ENCODE data around the gene ANKRD13D.

DNA sequence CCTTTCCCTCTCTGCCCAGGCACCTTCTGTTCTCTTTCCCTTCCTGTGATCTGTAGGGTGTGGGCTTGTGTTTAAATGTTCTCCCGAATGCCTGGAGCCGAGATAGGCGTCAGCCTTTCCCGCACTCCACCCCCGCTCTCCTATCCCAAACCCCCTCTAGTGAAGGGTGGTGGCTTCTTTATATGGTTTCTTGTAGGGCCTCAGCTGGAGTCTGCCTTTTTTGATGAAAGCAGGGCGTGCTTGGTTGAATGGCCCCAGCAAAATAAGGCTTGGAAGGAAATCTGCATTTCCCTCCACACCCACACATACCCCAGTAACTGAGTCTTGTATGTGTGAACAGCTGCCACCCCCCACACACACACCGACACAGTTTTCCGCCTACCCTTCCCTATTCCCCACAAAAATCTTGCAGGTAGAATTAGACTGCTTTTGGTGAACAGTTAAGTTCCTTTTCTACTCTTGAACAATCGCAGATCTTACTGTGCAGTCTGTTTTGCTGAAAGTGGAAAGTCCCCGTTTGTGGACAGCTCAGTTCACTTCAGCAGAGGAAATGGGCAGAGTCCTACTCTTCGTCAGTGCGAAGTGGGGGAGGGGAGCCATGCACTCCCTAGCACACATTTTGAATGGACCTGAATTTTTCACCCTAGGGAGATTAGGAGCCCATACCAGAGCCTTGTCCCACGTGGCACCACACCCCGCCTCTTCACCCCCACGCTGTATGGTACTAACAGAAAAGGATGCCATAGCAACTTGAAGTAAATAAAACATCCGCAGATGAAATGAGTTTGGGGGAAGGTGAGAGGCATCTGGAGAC is 48.3 kb upstream of the ANKRD13D start:
- no peak for TF ChIP-seq POLR2A (IDR thresholded peaks at IDR 0.05)
- TF ChIP-seq, protein P1, sequence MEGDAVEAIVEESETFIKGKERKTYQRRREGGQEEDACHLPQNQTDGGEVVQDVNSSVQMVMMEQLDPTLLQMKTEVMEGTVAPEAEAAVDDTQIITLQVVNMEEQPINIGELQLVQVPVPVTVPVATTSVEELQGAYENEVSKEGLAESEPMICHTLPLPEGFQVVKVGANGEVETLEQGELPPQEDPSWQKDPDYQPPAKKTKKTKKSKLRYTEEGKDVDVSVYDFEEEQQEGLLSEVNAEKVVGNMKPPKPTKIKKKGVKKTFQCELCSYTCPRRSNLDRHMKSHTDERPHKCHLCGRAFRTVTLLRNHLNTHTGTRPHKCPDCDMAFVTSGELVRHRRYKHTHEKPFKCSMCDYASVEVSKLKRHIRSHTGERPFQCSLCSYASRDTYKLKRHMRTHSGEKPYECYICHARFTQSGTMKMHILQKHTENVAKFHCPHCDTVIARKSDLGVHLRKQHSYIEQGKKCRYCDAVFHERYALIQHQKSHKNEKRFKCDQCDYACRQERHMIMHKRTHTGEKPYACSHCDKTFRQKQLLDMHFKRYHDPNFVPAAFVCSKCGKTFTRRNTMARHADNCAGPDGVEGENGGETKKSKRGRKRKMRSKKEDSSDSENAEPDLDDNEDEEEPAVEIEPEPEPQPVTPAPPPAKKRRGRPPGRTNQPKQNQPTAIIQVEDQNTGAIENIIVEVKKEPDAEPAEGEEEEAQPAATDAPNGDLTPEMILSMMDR (IDR thresholded peaks at IDR 0.05) = no peak
